Measurements from ENCODE around the gene SEMA5A. TPM values are rescaled to one million over a fixed set of nuclear protein-coding genes. Genes with fewer than 3 reads are reported as not detected.

The SEMA5A gene
- polyA plus RNA-seq, 1 donor (not counting 4 experiments of a cell fraction or from before 2014, with no cell fraction given) = 0.16 TPM

- Histone ChIP-seq H3K27me3 (ENCODE audit: control insufficient read depth, extremely low read depth, insufficient read depth, low read length) (no peaks in the 10 kb centered on the region), H3K4me3 (ENCODE audit: control insufficient read depth in 2 of 3, extremely low read depth in 1 of 3, insufficient read depth in 2 of 3, low read depth in 1 of 3, low read length in 3 of 3) (no peak overlapping the region), H3K9me1 (ENCODE audit: control insufficient read depth, extremely low read depth, insufficient read depth, low read length) (no peaks in the 10 kb centered on the region), H2AFZ (ENCODE audit: control insufficient read depth, low read length) (no peak overlapping the region), H3K4me2 (ENCODE audit: control insufficient read depth, extremely low read depth, insufficient read depth, low read depth, low read length) (no peak overlapping the region), H4K20me1 (ENCODE audit: control insufficient read depth, extremely low read depth, insufficient read depth, low read length) (no peaks in the 10 kb centered on the region), H3K9me3 (ENCODE audit: control insufficient read depth, low read depth, low read length) (no peaks in the 10 kb centered on the region), H3K9ac (ENCODE audit: control insufficient read depth, extremely low read depth, insufficient read depth, low read length) (no peak overlapping the region), H3K27ac (ENCODE audit: control insufficient read depth, insufficient read depth, low read length) (no peak overlapping the region), H3K36me3 (ENCODE audit: control insufficient read depth in 2 of 2, extremely low read depth in 1 of 2, insufficient read depth in 2 of 2, low read length in 2 of 2) (no peaks in the 10 kb centered on the region), H3K79me2 (ENCODE audit: control insufficient read depth, insufficient read depth, low read length) (no peaks in the 10 kb centered on the region), H3K4me1 (ENCODE audit: control insufficient read depth, extremely low read depth, insufficient read depth, low read length) (peaks cover 7% of the 10 kb centered on the region)
- DNase-seq (ENCODE audit: low read depth, low spot score) = no peak
- dilution Hi-C loops (cut with MboI; ENCODE audit: extremely low pct_ligation_motif_present, low sequenced_read_pairs) = loop anchor here (25.0 kb wide), 1 partner anchor 125 kb away; no protein-coding TSS in a partner anchor
- no peak for FAIRE-seq
- TF ChIP-seq EZH2 (IDR thresholded peaks at IDR 0.05; ENCODE audit: low read length) = no peak
- TF ChIP-seq CTCF (optimal IDR thresholded peaks at IDR 0.05 in 1 of 3, IDR thresholded peaks at IDR 0.05 in 1 of 3, conservative IDR thresholded peaks at IDR 0.05 in 1 of 3; ENCODE audit: extremely low read depth in 1 of 3, insufficient read depth in 2 of 3, low read length in 3 of 3) = no peak
Measured at GRCh38 chr5:9362600-9362999, 183.3 kb downstream of the SEMA5A start.

- Histone ChIP-seq H4K20me1 (ENCODE audit: control insufficient read depth, extremely low read depth, insufficient read depth, low read length) (no peaks in the 10 kb centered on the region), H3K79me2 (ENCODE audit: control insufficient read depth, insufficient read depth, low read length) (no peaks in the 10 kb centered on the region), H3K27ac (ENCODE audit: control insufficient read depth, insufficient read depth, low read length) (no peak overlapping the region), H3K36me3 (ENCODE audit: control insufficient read depth in 2 of 2, extremely low read depth in 1 of 2, insufficient read depth in 2 of 2, low read length in 2 of 2) (no peaks in the 10 kb centered on the region), H3K4me3 (ENCODE audit: control insufficient read depth in 2 of 3, extremely low read depth in 1 of 3, insufficient read depth in 2 of 3, low read depth in 1 of 3, low read length in 3 of 3) (no peak overlapping the region), H3K27me3 (ENCODE audit: control insufficient read depth, extremely low read depth, insufficient read depth, low read length) (no peaks in the 10 kb centered on the region), H3K9me3 (ENCODE audit: control insufficient read depth, low read depth, low read length) (no peaks in the 10 kb centered on the region), H2AFZ (ENCODE audit: control insufficient read depth, low read length) (no peak overlapping the region), H3K4me1 (ENCODE audit: control insufficient read depth, extremely low read depth, insufficient read depth, low read length) (peaks cover 7% of the 10 kb centered on the region), H3K9me1 (ENCODE audit: control insufficient read depth, extremely low read depth, insufficient read depth, low read length) (no peaks in the 10 kb centered on the region), H3K4me2 (ENCODE audit: control insufficient read depth, extremely low read depth, insufficient read depth, low read depth, low read length) (no peak overlapping the region), H3K9ac (ENCODE audit: control insufficient read depth, extremely low read depth, insufficient read depth, low read length) (no peak overlapping the region)
- TF ChIP-seq CTCF (optimal IDR thresholded peaks at IDR 0.05 in 1 of 3, IDR thresholded peaks at IDR 0.05 in 1 of 3, conservative IDR thresholded peaks at IDR 0.05 in 1 of 3; ENCODE audit: extremely low read depth in 1 of 3, insufficient read depth in 2 of 3, low read length in 3 of 3) (peak; percentile 79 to 92 (median 88)), EZH2 (IDR thresholded peaks at IDR 0.05; ENCODE audit: low read length) (no peak)
- FAIRE-seq (peak; percentile 86), DNase-seq (ENCODE audit: low read depth, low spot score) (peak; percentile 50)
- dilution Hi-C loops (cut with MboI; ENCODE audit: extremely low pct_ligation_motif_present, low sequenced_read_pairs) = loop anchor here (25.0 kb wide), 1 partner anchor 125 kb away; no protein-coding TSS in a partner anchor
Measured at GRCh38 chr5:9361835-9362234, 184.0 kb downstream of the SEMA5A start.

All from keratinocyte (primary cell).